Measurements from ENCODE around the gene FBXO34.

Gene FBXO34

DNA sequence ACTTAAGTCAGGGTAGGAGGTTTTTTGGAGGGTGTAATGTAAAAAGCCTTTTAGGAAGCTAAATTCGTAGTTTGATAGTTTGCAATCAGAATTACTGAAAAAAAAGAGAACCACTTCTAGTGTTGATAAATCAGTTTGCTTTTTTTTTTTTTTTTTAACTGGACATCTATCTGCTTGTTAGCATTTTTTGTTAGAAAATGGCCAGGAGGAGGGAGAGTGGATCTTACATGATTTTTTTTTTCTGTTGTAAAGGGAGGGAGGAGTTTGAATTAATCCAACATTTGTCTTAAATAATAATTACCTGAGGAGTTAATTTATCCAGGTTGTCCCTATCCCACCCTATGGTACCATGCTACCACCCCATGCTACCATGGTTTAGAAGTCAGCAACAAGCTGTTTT is 1.2 kb downstream of the FBXO34 start:
- in situ Hi-C loops (cut with HindIII; ENCODE audit: low sequenced_read_pairs), result no loop called here

DNA sequence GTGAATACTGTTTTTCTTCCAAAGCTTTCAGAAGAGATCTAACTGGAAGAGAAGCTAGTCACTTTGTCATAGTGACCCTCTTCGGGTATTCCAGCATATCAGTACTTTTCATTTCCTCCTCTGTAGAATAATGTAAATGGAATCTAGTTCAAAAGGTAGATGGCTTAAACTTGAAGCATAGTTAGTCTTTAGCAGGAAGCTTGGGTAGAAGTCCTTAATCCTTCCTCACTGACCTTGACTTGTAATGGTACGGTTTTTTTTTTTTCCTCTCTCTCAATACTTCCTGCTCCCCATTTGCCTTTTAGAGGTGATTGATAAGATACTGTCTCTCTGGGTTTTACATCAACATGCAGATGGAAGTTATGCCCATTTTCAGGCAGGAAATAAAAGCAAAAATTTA is 1.7 kb downstream of the FBXO34 start:
- in situ Hi-C loops (cut with HindIII; ENCODE audit: low sequenced_read_pairs), result no loop called here

DNA sequence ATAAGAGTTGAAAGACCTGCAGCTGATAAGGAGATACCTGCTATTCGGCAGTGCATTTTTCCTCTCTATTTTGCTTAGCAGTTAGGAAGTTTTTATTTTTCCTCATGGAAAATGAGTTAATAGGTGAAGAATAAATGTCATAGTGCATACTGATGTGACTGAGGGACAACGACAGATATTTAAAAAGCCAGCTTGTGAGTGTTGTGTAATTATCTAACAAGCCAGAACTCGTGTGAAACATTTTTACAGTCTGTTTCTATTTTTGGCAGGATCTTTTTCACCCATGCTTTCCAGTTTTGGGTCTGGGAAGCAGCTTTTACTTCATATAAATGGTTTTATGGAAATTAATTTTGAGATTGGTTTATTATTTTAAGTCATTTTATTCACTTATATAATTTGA is 2.9 kb downstream of the FBXO34 start:
- in situ Hi-C loops (cut with HindIII; ENCODE audit: low sequenced_read_pairs), result no loop called here

DNA sequence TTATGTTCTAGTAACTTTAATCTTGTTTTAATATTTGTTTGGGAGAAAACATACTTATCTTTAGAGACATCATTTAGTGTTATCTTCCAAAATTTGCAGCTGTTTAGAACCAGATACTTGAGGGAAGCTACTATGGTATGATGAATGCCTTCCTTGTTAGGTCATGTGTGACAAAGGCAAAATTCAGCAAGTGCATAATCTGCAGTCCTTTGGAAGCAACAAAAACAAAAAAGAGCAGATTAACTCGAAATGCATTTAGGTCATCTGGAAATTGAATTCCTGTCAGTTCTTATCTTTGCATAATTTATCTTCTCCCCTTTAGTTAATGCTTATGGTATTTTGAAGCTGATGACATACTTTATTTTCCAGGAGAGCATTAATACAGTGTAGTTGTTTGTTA is 3.5 kb downstream of the FBXO34 start:
- in situ Hi-C loops (cut with HindIII; ENCODE audit: low sequenced_read_pairs), result no loop called here

DNA sequence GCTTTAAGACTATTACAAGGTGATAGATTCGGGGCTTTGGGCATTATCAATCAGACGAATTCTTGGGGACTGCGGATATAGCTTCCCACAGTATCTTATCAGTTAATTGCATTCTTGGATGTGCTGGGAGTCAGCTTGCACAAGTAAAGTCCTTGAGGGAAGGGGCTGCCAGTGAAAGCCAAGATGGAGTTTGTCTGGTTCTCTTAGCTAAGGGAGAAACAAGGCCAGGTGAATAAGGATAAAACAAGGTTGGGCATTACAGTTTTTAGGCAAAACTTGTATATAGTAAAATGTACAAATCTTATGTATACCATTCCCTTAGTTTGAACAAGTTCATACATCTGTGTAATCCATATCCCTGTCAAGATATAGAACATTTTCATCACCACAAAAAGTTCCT is 5.5 kb downstream of the FBXO34 start:
- in situ Hi-C loops (cut with HindIII; ENCODE audit: low sequenced_read_pairs), result no loop called here

DNA sequence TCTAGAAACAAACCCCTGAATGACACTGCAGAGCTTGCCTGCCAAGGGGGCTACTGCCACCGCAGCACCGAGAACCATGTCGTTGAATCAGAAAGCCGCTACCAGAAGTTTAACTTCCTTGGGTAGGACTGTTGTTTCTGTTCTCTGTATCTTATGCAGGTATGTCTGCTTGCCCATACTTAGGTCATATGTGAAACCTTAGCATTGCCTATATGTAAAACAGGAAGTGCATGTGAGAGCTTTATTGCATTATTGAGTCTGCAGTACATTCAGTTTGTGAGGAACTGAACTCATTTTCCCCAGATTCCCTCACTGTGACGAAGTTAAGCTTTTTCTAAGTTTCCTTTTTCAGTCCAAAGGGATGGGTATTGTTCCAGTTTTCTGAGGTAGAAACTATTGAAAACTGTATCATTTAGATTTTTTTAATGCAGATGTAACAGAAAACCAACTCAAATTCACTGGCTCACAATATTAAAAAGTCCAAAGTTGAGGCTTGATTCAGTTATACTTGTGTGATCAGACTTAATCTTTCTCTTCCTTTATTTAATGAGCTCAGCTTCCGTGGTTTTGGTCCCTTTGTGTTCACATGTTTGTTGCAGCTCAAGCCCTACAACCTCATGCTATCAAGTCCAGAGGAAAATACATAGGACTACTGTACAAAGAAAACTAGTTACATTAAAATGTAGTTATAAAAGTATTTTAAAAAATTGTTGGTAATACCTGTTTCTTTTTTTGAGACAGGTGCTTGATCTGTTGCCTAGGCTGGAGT is 6.9 kb downstream of the FBXO34 start:
- in situ Hi-C loops (cut with HindIII; ENCODE audit: low sequenced_read_pairs), result no loop called here

DNA sequence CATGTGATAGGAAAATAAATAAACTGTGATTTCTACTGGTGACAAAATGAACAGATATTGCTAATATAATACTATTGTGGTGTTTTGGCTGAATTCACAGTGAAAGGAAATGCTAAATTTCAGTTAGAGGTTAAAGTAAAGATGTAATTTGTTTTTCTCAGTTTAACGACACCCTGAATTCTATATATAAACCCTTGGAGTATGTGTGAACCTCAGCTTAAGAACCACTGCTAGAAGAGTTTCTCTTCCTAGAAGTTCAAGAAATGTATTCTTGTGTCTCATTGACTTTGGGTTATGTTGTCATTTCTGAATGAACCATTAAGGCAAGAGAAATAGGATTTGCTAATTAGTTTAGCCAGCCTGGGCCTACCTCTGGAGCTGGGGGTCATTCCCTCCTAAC is 8.2 kb downstream of the FBXO34 start:
- in situ Hi-C loops (cut with HindIII; ENCODE audit: low sequenced_read_pairs), result no loop called here

DNA sequence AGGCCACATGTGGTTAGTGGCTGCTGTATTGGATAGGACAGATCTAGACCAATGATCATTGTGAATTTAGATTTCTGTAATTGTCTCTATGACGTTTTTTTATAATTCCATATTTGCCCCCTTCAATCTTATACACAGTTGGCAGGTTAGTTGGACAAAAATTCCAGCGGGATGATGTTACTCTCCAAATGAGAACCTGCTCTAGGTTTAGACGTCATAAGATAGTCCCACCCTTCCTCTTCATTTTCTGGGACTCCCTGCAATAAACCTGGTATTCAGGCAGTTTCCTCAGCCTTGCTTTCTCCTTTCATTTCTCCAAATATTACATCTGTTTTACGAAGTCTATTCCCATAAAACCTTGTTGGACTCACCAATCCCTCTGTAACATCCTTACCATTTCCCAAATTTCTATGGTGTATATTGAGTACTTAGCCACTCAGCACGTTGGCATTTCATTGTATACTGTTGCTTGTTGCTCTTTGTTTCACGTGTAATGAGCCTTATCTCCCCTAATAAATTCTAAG is 10.2 kb downstream of the FBXO34 start:
- in situ Hi-C loops (cut with HindIII; ENCODE audit: low sequenced_read_pairs), result no loop called here

DNA sequence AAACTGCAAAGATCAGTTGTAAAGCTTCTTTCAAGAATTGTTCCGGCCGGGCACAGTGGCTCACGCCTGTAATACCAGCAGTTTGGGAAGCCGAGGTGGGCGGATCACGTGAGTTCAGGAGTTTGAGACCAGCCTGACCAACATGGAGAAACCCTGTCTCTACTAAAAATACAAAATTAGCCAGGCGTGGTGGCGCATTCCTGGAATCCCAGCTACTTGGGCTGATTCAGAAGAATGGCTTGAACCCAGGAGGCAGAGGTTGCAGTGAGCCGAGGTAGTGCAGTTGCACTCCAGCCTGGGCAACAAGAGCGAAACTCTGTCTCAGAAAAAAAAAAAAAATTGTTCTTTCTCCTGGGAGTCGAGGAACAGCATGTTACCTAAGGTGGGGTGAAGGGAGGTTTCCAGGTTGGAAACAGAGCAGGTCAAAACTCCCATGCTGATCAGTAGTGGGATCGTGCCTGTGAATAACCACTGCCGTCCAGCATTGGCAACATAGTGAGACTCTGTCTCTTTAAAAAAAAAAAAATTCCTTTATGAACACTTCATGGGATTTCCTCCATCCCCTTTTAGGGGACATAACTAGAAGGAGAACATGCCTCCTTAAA is 13.9 kb downstream of the FBXO34 start:
- in situ Hi-C loops (cut with HindIII; ENCODE audit: low sequenced_read_pairs), result no loop called here

DNA sequence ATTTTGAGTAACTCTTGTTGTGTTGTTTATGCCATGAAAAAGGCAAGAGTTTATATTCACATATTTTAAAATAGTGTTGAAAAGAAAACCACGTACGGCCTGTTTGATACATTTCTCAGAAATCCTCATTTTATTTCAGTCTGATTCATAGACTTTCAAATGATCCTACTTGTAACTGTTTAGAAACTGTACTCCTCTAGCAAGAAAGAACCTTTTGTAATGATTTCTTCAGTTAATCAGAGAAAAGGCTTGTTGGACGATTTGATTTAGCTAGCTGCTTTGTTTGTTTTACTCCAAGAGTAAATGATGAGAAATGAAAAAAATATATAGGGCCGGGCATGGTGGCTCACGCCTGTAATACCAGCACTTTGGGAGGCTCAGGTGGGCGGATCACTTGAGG is 17.2 kb downstream of the FBXO34 start:
- in situ Hi-C loops (cut with HindIII; ENCODE audit: low sequenced_read_pairs), result no loop called here

DNA sequence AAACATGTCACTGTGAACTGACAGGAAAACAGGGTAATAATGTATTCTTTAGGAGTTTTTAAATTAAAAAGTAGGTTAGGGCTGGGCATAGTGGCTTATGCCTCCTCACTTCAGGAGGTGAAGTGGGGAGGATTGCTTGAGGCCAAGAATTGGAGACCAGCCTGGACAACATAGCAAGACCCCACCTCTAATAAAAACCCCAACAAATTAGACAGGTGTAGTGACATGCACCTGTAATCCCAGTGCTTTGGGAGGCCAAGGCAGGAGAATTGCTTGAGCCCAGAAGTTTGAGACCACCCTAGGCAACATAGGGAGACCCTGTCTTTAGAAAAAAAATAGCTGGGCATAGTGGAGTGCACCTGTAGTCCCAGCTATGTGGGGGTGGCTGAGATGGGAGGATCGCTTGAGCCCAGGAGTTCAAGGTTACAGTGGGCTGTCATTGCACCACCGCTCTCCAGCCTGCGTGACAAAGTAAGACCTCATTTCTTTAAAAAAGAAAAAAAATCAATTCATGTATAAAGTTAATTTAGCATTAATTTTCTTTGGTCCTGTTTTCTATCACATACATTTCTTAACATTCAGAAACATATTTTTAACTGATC is 20.4 kb downstream of the FBXO34 start:
- in situ Hi-C loops (cut with HindIII; ENCODE audit: low sequenced_read_pairs), result no loop called here

DNA sequence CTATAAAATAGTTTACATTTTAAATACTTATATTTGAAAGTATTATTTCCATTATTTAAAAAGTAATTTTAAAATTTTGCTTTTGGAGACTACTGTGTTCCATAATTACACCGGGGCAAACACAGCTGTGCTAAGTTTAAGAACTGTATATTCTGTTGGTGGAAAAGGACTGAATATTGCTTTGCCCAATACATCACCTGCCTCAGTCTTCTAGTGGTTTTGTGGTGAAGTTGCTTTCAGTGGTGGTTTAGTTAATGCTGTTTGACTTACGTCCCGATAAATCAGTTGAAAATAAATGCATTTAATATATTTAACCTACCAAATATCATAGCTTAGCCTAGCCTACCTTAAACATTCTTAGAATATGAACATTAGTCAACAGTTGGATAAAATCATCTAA is 23.4 kb downstream of the FBXO34 start:
- in situ Hi-C loops (cut with HindIII; ENCODE audit: low sequenced_read_pairs), result no loop called here

DNA sequence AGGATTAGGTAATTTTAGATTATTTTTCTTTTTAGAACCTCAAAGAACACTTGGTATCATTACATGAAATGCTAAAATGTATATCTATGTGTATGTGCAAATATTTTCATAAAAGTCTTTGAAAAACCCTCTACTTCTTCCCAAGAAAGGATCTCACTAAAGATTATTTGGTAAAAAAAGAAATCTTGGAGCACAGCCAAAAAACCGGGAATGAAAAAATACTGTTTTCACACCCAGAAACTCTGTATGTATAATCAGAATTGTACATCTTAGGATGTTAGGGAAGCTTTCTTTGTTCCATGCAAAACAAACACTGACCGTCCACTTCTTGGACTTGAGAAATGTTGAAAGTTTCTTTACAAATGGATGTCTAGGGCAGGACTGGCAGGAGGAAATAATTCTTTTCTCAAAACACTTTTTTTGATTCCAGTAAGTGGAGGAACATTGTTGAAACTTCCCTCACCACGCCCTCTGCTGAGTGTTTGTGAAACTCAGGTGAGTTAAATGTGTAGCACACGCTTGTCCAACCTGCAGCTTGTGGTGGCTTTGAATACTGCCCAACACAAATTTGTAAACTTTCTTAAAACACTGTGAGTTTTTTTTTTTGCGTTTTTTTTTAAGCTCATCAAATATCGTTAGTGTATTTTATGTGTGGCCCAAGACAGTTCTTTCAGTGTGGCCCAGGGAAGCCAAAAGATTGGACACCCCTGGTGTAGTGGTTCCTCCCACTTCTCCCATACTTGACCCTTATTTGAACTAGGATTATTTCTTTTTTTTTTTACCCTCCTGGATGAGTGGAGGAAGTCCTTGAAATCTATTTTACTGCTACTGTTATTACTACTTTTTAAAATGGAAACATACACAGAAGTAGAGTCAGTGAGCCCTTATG is 26.6 kb downstream of the FBXO34 start:
- in situ Hi-C loops (cut with HindIII; ENCODE audit: low sequenced_read_pairs), result no loop called here

DNA sequence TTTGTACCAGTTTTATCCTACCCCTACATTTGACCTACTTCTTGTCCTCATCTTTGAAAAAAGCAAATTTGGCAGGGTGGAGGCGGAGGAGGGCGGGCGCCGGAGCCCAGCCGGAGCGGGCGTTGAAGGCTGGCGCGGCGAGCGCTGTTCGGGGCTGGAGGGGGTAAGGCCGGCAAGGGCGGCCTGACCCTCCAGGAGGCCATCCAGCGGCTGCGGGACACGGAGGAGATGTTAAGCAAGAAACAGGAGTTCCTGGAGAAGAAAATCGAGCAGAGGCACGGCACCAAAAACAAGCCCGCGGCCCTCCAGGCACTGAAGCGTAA is 27.2 kb downstream of the FBXO34 start:
- in situ Hi-C loops (cut with HindIII; ENCODE audit: low sequenced_read_pairs), result no loop called here

DNA sequence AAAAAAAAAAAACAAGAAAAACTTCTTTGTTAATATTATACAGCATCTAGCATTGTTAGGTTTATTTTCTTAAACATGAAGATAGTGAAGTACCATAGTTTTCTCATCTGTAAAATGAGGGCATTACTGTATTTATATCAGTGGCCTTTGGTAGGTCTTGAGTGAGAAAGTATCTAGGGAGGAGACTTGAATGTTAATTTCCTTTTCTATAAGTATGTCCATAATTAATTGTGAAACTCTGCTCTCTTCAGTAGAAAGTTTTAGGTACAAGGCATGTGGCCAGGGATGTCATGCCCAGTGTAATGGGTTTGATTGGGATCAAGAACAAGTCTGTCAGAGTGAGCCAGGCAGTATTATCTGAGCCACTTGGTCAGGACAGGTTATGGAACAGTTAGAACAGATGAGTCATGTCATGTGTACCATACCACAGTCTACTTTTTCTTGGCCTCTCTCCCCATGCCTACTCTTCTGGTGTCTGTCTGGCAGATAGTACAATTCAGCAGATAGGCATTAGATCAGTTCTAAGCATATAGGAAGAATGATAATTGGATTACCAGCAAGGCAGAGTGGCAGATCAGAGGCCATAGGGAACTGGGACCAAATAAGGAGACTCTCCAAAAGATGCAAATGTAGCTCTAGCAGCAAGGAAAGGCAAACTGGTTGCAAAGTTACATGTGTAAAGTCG is 30.4 kb downstream of the FBXO34 start:
- in situ Hi-C loops (cut with HindIII; ENCODE audit: low sequenced_read_pairs), result no loop called here

DNA sequence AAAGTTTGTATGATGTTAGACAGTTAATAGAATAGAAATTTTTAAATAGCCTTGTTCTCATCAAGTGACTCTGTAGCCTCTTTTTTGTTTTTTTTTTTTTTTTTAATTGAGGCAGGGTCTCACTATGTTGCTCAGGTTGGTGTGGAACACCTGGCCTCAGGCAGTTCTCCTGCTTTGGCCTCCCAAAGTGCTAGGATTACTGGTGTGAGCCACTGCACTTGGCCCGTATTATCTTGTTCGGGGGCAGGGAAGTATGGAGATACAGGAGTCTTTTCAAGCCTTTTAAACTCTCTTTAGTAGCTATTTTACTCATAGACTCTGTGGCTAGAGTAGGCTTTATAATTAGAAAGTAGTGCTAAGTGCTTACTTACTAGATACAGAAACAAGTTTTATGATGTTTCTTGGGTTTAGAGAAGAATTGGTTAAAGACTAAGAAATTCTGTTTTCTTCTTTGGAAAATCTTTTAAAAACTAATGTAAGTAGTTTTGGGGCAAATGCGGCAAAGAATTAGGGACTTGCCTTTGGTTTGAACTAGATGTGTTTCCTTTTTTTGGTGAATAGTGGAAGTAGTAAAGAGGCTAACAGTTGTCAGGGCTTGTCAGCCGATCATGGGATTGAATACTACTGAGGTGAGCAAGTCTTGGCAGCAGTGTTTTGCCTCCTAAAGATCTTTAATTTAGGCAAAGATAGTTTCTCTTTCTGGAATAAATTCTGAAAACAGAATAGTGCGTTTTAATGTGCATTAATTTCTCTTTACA is 31.3 kb downstream of the FBXO34 start:
- in situ Hi-C loops (cut with HindIII; ENCODE audit: low sequenced_read_pairs), result no loop called here

DNA sequence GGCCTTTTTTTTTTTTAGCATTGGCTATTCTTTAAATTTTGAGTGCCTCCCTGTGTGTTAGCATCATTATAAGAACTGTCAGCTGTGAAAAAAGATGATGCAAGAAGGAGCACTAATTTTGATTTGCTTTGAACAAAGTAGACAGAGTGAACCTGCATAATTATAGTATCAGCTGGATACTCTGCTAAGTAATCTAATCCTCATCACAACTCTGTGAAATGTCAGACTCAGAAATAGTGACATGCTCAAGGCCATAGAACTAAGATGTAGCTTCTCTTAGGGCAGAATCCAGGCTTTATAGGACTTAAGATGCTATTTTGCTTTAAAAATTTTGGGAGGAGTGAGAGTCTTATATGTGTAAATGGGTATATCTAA is 31.9 kb downstream of the FBXO34 start:
- in situ Hi-C loops (cut with HindIII; ENCODE audit: low sequenced_read_pairs), result no loop called here

DNA sequence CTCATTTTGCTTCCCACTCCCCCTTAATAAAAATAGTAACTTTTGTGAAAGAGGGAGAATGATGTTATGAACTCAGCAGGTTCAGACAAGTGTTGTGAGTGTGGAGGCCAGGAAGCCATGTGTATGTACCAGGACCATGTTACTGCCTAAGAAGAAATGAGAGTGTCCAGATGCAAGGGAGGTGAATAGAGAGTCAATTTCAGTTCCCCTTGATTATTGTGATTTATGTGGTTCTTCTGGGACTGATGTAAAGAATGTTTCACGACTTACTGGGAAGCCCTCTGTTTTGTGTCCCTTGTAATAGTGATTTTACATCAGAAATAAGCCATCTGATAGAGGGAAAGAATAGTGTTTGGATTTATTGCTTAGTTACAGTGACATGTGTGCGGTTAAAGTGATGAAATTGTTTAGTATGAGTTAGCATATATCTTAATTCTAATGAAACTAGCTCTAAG is 32.5 kb downstream of the FBXO34 start:
- in situ Hi-C loops (cut with HindIII; ENCODE audit: low sequenced_read_pairs), result no loop called here

DNA sequence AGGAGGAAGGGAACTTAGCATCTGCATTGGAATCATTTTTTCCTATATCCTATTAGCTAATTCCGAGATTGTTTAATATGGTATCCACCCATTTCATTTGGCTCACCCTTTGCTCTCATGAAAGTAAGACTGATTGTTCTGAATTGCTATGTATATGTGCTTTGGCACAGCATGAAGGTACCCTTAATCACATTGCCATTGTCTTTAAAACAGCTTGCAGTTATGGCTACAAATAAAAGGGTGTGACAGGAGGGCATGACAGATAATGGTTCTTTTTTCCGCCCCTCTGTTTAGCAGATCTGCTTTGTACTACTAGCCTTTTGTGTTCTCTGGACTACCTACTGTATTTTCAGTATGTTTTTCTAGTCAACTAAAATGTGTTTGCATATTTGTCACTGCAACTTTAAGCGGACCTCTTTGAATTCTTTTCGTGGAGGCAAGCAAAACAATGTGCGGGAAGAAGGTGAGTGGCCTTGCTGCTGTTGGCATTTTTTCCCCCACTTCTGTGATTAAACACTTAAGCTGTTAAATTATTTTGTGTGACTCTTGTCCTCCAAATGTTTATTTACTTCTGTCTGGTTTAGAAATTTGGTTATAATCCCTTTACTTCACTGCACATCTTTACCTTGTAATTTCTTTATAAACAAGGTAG is 35.8 kb downstream of the FBXO34 start:
- in situ Hi-C loops (cut with HindIII; ENCODE audit: low sequenced_read_pairs), result no loop called here

DNA sequence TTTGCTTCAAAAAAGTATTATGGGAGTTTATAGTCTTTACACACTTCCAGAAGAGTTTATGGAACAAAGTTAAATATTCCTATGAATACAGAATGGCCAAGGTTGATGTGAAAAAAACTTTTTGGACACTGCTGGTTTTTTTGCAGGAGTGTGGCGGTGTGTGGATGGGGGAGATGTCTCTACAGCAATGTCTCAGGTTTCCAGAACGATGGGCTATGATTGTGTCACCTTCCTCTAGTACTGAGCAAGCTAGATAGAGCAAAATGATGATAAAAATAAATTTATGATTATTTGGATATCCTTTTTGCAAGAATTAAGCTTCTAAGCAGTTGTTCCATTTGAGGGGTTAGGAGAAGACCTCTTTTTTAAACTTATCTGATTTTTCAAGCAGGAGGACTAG is 37.9 kb downstream of the FBXO34 start:
- in situ Hi-C loops (cut with HindIII; ENCODE audit: low sequenced_read_pairs), result no loop called here
